Neural progenitor cell (in vitro differentiated cells): ENCODE data around the gene CDK2AP2. TPM values are rescaled to one million over a fixed set of nuclear protein-coding genes. Genes with fewer than 3 reads are reported as not detected.

Experiments used
- DNase-seq: peaks from one replicate; pipeline ENCODE4 v3.0.0-alpha.2; 2016; ENCODE audit warnings: low spot score
- H2AFZ ChIP-seq: fragments of 200-600 bp; sonication (generic); replicated peaks from 2 replicates; pipeline ENCODE4 v1.6.1; 2016; ENCODE audit warnings: antibody characterized with exemption
- H3F3A ChIP-seq: fragments of 200-600 bp; sonication (generic); 2 replicates; pipeline ENCODE4 v1.6.1; 2016; ENCODE audit warnings: antibody characterized with exemption, low read depth
- H3K27ac ChIP-seq: fragments of 200-600 bp; sonication (generic); 2 replicates; pipeline ENCODE4 v1.5.1; 2016; ENCODE audit warnings: mild to moderate bottlenecking
- H3K27me3 ChIP-seq: fragments of 200-600 bp; sonication (generic); 2 replicates; pipeline ENCODE4 v1.6.1; 2016; ENCODE audit warnings: mild to moderate bottlenecking, moderate library complexity
- H3K36me3 ChIP-seq: fragments of 200-600 bp; sonication (generic); 2 replicates; pipeline ENCODE4 v1.5.1; 2016
- H3K4me1 ChIP-seq: fragments of 200-600 bp; sonication (generic); 2 replicates; pipeline ENCODE4 v1.6.1; 2016; ENCODE audit warnings: mixed run types
- H3K4me2 ChIP-seq: fragments of 200-600 bp; sonication (generic); 2 replicates; pipeline ENCODE4 v1.6.1; 2016
- H3K4me3 ChIP-seq: fragments of 200-600 bp; sonication (generic); 2 replicates; pipeline ENCODE4 v1.5.1; 2016
- H3K79me2 ChIP-seq: fragments of 200-600 bp; sonication (generic); 2 replicates; pipeline ENCODE4 v1.6.1; 2016; ENCODE audit warnings: low read depth
- H3K9ac ChIP-seq: fragments of 200-600 bp; sonication (generic); 2 replicates; pipeline ENCODE4 v1.6.1; 2016
- H3K9me3 ChIP-seq: fragments of 200-600 bp; sonication (generic); 2 replicates; pipeline ENCODE4 v1.5.1; 2016; ENCODE audit warnings: low read depth
- H4K20me1 ChIP-seq: fragments of 200-600 bp; sonication (generic); 2 replicates; pipeline ENCODE4 v1.6.1; 2016; ENCODE audit warnings: low read depth
- H3K27ac Mint-ChIP-seq: 3 replicates; pipeline ENCODE4 v1.8.0; 2021; ENCODE audit warnings: mixed read lengths
- H3K27me3 Mint-ChIP-seq: 2 replicates; pipeline ENCODE4 v1.8.0; 2022; ENCODE audit warnings: low read depth, mild to moderate bottlenecking, inconsistent platforms, moderate library complexity, mixed read lengths; ENCODE audit not compliant: insufficient read depth
- H3K36me3 Mint-ChIP-seq: 3 replicates; pipeline ENCODE4 v1.8.0; 2021; ENCODE audit warnings: mixed read lengths
- H3K4me1 Mint-ChIP-seq: 3 replicates; pipeline ENCODE4 v1.8.0; 2021; ENCODE audit warnings: mixed read lengths
- H3K4me3 Mint-ChIP-seq: 3 replicates; pipeline ENCODE4 v1.8.0; 2021; ENCODE audit warnings: mild to moderate bottlenecking, moderate library complexity, mixed read lengths
- H3K9me3 Mint-ChIP-seq: 3 replicates; pipeline ENCODE4 v1.8.0; 2020; ENCODE audit warnings: mixed read lengths
- CTCF ChIP-seq: fragments of 200-600 bp; sonication (generic); IDR thresholded peaks from 2 replicates; pipeline ENCODE4 v1.5.1; 2017; ENCODE audit warnings: antibody characterized with exemption, mild to moderate bottlenecking
- EZH2 ChIP-seq: fragments of 200-600 bp; sonication (generic); IDR thresholded peaks from 2 replicates; pipeline ENCODE4 v1.6.1; 2017; ENCODE audit warnings: antibody characterized with exemption, mild to moderate bottlenecking, moderate library complexity
- EZH2phosphoT487 ChIP-seq: fragments of 200-600 bp; sonication (generic); IDR thresholded peaks from 2 replicates; pipeline ENCODE4 v1.6.1; 2017; ENCODE audit warnings: antibody characterized with exemption
- total RNA-seq: library from RNA; depleted of rRNA; stranded (reverse); fragments of >200 nt; gene quantifications from 2 replicates; pipeline ENCODE4 v1.2.3, GENCODE V29; 2015; ENCODE audit warnings: low replicate concordance

CDK2AP2 gene
- total RNA-seq, 1 donor from 2014 or later, result 2.1 TPM

GRCh38 chr11:67538306-67538705, 30.3 kb upstream of the CDK2AP2 start:
- Histone ChIP-seq H3K4me3 (no peak overlapping the region), H3K27ac (no peak overlapping the region), H3K27me3 (no peaks in the 10 kb centered on the region), H3K4me1 (peaks cover 6% of the 10 kb centered on the region), H4K20me1 (no peaks in the 10 kb centered on the region), H3K36me3 (no peaks in the 10 kb centered on the region), H3K4me2 (no peak overlapping the region), H3K9ac (no peak overlapping the region), H2AFZ (no peak overlapping the region), H3K79me2 (no peaks in the 10 kb centered on the region), H3F3A (peaks cover 4% of the 10 kb centered on the region), H3K9me3 (peaks cover 19% of the 10 kb centered on the region)
- H3K27ac Mint-ChIP-seq, result no peak overlapping the region
- no peak overlapping the region for H3K4me3 Mint-ChIP-seq
- TF ChIP-seq EZH2 (no peak), EZH2phosphoT487 (no peak), CTCF (no peak)
- H3K36me3 Mint-ChIP-seq, result no peaks in the 10 kb centered on the region
- DNase-seq, result no peak
- H3K4me1 Mint-ChIP-seq, result peaks cover 4% of the 10 kb centered on the region
- H3K27me3 Mint-ChIP-seq, result peaks cover 8% of the 10 kb centered on the region
- H3K9me3 Mint-ChIP-seq, result peaks cover 23% of the 10 kb centered on the region

- H3K36me3 Mint-ChIP-seq, result no peaks in the 10 kb centered on the region
- no peak overlapping the region for H3K4me3 Mint-ChIP-seq
- peaks cover 19% of the 10 kb centered on the region for H3K9me3 ChIP-seq
- no peak overlapping the region for H3K27ac ChIP-seq
- no peaks in the 10 kb centered on the region for H3K36me3 ChIP-seq
- no peak overlapping the region for H3K9ac ChIP-seq
- H3K4me1 ChIP-seq, result no peaks in the 10 kb centered on the region
- no peak overlapping the region for H3K4me2 ChIP-seq
- H3K27ac Mint-ChIP-seq, result no peak overlapping the region
- no peak overlapping the region for H2AFZ ChIP-seq
- no peaks in the 10 kb centered on the region for H3K79me2 ChIP-seq
- H3F3A ChIP-seq, result no peaks in the 10 kb centered on the region
- H3K4me1 Mint-ChIP-seq, result no peaks in the 10 kb centered on the region
- peaks cover 32% of the 10 kb centered on the region for H3K9me3 Mint-ChIP-seq
- no peaks in the 10 kb centered on the region for H3K27me3 ChIP-seq
- peaks cover 6% of the 10 kb centered on the region for H3K27me3 Mint-ChIP-seq
- no peaks in the 10 kb centered on the region for H4K20me1 ChIP-seq
- no peak for DNase-seq
- TF ChIP-seq CTCF (no peak), EZH2 (no peak), EZH2phosphoT487 (no peak)
- H3K4me3 ChIP-seq, result no peak overlapping the region
Measured at GRCh38 chr11:67535561-67535960, 27.6 kb upstream of the CDK2AP2 start.

- peaks cover 29% of the 10 kb centered on the region for H3K9me3 Mint-ChIP-seq
- no peak overlapping the region for H3K27ac Mint-ChIP-seq
- Histone ChIP-seq H3F3A (no peaks in the 10 kb centered on the region), H3K4me3 (no peak overlapping the region), H4K20me1 (no peaks in the 10 kb centered on the region), H2AFZ (no peak overlapping the region), H3K4me1 (no peaks in the 10 kb centered on the region), H3K27ac (no peak overlapping the region), H3K9ac (no peak overlapping the region), H3K79me2 (no peaks in the 10 kb centered on the region), H3K9me3 (peaks cover 19% of the 10 kb centered on the region), H3K36me3 (no peaks in the 10 kb centered on the region), H3K4me2 (no peak overlapping the region), H3K27me3 (no peaks in the 10 kb centered on the region)
- peaks cover 6% of the 10 kb centered on the region for H3K27me3 Mint-ChIP-seq
- no peak overlapping the region for H3K4me3 Mint-ChIP-seq
- peak; percentile 40 for DNase-seq
- H3K4me1 Mint-ChIP-seq, result no peaks in the 10 kb centered on the region
- H3K36me3 Mint-ChIP-seq, result no peaks in the 10 kb centered on the region
- TF ChIP-seq EZH2phosphoT487 (no peak), CTCF (no peak), EZH2 (no peak)
Measured at GRCh38 chr11:67534070-67534679, 26.2 kb upstream of the CDK2AP2 start.
